Measurements from ENCODE around the gene GTF3C2. TPM values are rescaled to one million over a fixed set of nuclear protein-coding genes. Genes with fewer than 3 reads are reported as not detected.

GTF3C2 gene
- total and polyA plus RNA-seq, 9 of the 15 experiments (the other 6 are each of a cell fraction or from before 2014, with no cell fraction given) = 35.5 to 96.8 (median 53.0) TPM

- TF ChIP-seq, protein P1, sequence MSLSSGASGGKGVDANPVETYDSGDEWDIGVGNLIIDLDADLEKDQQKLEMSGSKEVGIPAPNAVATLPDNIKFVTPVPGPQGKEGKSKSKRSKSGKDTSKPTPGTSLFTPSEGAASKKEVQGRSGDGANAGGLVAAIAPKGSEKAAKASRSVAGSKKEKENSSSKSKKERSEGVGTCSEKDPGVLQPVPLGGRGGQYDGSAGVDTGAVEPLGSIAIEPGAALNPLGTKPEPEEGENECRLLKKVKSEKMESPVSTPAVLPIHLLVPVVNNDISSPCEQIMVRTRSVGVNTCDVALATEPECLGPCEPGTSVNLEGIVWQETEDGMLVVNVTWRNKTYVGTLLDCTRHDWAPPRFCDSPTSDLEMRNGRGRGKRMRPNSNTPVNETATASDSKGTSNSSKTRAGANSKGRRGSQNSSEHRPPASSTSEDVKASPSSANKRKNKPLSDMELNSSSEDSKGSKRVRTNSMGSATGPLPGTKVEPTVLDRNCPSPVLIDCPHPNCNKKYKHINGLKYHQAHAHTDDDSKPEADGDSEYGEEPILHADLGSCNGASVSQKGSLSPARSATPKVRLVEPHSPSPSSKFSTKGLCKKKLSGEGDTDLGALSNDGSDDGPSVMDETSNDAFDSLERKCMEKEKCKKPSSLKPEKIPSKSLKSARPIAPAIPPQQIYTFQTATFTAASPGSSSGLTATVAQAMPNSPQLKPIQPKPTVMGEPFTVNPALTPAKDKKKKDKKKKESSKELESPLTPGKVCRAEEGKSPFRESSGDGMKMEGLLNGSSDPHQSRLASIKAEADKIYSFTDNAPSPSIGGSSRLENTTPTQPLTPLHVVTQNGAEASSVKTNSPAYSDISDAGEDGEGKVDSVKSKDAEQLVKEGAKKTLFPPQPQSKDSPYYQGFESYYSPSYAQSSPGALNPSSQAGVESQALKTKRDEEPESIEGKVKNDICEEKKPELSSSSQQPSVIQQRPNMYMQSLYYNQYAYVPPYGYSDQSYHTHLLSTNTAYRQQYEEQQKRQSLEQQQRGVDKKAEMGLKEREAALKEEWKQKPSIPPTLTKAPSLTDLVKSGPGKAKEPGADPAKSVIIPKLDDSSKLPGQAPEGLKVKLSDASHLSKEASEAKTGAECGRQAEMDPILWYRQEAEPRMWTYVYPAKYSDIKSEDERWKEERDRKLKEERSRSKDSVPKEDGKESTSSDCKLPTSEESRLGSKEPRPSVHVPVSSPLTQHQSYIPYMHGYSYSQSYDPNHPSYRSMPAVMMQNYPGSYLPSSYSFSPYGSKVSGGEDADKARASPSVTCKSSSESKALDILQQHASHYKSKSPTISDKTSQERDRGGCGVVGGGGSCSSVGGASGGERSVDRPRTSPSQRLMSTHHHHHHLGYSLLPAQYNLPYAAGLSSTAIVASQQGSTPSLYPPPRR (CRISPR knock-in tag; IDR thresholded peaks at IDR 0.05; ENCODE audit: borderline replicate concordance) = peak; percentile 62; the same call in 1 of the 2 replicates
- 0 out of 2 replicates have a peak, but pooled peaks have one; percentile 70 for TF ChIP-seq RBM14 (IDR thresholded peaks at IDR 0.05; ENCODE audit: borderline replicate concordance, insufficient read depth, low read depth, low read length)
- TF ChIP-seq POLR3A (IDR thresholded peaks at IDR 0.05; ENCODE audit: borderline replicate concordance, extremely low read depth, insufficient read depth, insufficient read length) = no peak
- TF ChIP-seq RBFOX2 (IDR thresholded peaks at IDR 0.05; ENCODE audit: low read depth, low read length) = peak; percentile 99
- TF ChIP-seq NR0B1 (IDR thresholded peaks at IDR 0.05; ENCODE audit: partially characterized antibody) = no peak
- no peak for TF ChIP-seq MTA2 (IDR thresholded peaks at IDR 0.05; ENCODE audit: low read depth)
- TF ChIP-seq ETV1 (tag; conservative IDR thresholded peaks at IDR 0.05; ENCODE audit: low read depth) = peak; percentile 74; the same call in 1 of the 2 replicates
- TF ChIP-seq SMAD3 (CRISPR knock-in tag; conservative IDR thresholded peaks at IDR 0.05) = 0 out of 2 replicates have a peak, but pooled peaks have one; percentile 22
- no peak for TF ChIP-seq CCAR2 (IDR thresholded peaks at IDR 0.05; ENCODE audit: low read depth, low read length)
- peak; percentile 69; the same call in 1 of the 2 replicates for TF ChIP-seq GATAD2B (IDR thresholded peaks at IDR 0.05; ENCODE audit: borderline replicate concordance)
- 0 out of 2 replicates have a peak, but pooled peaks have one; percentile 76 for TF ChIP-seq RBM34 (IDR thresholded peaks at IDR 0.05; ENCODE audit: borderline replicate concordance, insufficient read depth, low read length)
- no peak for TF ChIP-seq PTTG1 (tag; IDR thresholded peaks at IDR 0.05; ENCODE audit: low read depth)
- no peak for TF ChIP-seq ZFPM2 (CRISPR knock-in tag; IDR thresholded peaks at IDR 0.05)
- TF ChIP-seq AFF4 (CRISPR knock-in tag; IDR thresholded peaks at IDR 0.05) = peak; percentile 71
These were observed 13.7 kb upstream of the GTF3C2 start, which contains the start of the genes EIF2B4 and SNX17 (continued) for GRCh38 chr2:27370026-27370815.
